ENCODE data around the gene LIPC. TPM values are rescaled to one million over a fixed set of nuclear protein-coding genes. Genes with fewer than 3 reads are reported as not detected.
A peak's percentile ranks its signal among the peaks of the same experiment; 100 is the strongest.

The LIPC gene
- total and polyA plus RNA-seq, 8 donors: 0.23 to 7.5 (median 0.76) TPM; not detected in 4

DNA sequence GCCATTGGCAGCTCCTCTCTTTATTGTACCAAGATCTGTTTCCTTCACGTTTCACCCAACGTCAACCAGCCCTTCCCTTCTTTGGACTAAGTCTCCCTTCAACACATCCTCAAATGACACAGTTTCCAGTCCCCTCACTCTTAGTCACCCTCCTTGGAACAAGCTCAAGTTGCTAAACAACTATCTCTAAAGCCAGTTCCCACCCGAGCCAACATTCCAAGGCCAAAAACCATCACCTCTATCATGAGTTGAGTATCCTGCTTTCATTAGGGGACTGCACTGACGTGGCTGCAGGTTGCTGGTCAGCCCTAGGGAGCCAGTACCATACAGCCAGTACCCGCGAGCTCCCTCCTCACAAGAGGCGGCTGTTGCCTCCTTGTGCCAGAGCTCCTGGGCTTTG lies 73.8 kb downstream of the LIPC start:
- no peak overlapping the region for H3K4me3 ChIP-seq
- H3K27ac ChIP-seq: no peak overlapping the region
- WGBS, 5 donors: 87 to 92% (median 90%) methylated on average over 6 to 7 of the region's 7 CpGs
- intact Hi-C loops (cut with DNase I; ENCODE audit: low total_unique reads): loop anchor here (10.0 kb wide), 1 partner anchor 629 kb away; no protein-coding TSS in a partner anchor
- DNase-seq: no peak
- TF ChIP-seq, protein P1, sequence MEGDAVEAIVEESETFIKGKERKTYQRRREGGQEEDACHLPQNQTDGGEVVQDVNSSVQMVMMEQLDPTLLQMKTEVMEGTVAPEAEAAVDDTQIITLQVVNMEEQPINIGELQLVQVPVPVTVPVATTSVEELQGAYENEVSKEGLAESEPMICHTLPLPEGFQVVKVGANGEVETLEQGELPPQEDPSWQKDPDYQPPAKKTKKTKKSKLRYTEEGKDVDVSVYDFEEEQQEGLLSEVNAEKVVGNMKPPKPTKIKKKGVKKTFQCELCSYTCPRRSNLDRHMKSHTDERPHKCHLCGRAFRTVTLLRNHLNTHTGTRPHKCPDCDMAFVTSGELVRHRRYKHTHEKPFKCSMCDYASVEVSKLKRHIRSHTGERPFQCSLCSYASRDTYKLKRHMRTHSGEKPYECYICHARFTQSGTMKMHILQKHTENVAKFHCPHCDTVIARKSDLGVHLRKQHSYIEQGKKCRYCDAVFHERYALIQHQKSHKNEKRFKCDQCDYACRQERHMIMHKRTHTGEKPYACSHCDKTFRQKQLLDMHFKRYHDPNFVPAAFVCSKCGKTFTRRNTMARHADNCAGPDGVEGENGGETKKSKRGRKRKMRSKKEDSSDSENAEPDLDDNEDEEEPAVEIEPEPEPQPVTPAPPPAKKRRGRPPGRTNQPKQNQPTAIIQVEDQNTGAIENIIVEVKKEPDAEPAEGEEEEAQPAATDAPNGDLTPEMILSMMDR (IDR thresholded peaks at IDR 0.05): no peak
- TF ChIP-seq EP300 (IDR thresholded peaks at IDR 0.05) (no peak), POLR2A (IDR thresholded peaks at IDR 0.05) (no peak), POLR2AphosphoS5 (IDR thresholded peaks at IDR 0.05) (no peak)
- H3K9me3 ChIP-seq: no peaks in the 10 kb centered on the region
- no peaks in the 10 kb centered on the region for H3K36me3 ChIP-seq
- no peaks in the 10 kb centered on the region for H3K27me3 ChIP-seq
- peaks cover 0 to 14% (median 3%) of the 10 kb centered on the region in 4 donors for H3K4me1 ChIP-seq

DNA sequence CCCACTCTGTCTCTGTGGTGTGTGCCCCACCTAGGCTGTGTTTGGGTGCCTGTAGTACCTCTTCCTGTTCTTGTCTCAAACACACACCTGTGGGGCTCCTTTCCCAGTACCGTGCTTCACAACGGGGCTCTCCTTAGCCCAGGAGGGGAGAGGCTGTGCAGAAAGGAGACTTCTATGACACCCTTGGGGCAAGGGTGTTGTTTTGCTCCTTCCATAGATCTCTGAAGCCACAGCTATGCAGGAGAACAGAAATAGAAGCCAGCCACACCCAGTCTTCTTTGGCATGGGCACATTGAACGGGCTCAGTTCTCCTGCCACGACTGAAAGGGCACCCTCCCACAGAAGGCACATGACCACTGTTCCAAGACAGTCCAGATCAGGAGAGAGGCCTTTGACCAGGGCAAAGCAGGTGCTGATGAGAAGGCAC lies 74.3 kb downstream of the LIPC start:
- Histone ChIP-seq H3K27ac (peak overlapping the region in 2 of 5 donors; percentile 52 to 64), H3K4me3 (no peak overlapping the region), H3K9me3 (no peaks in the 10 kb centered on the region), H3K36me3 (no peaks in the 10 kb centered on the region), H3K4me1 (peaks cover 0 to 14% (median 3%) of the 10 kb centered on the region in 4 donors), H3K27me3 (no peaks in the 10 kb centered on the region)
- intact Hi-C loops (cut with DNase I; ENCODE audit: low total_unique reads): loop anchor here (10.0 kb wide), 1 partner anchor 629 kb away; no protein-coding TSS in a partner anchor
- 22 to 74% (median 45%) methylated on average over 4 of the region's 4 CpGs for WGBS, 5 donors
- DNase-seq: peak in 1 of 2 donors; percentile 39
- TF ChIP-seq POLR2A (IDR thresholded peaks at IDR 0.05) (no peak), EP300 (IDR thresholded peaks at IDR 0.05) (no peak), POLR2AphosphoS5 (IDR thresholded peaks at IDR 0.05) (no peak)
- TF ChIP-seq, protein P1 (IDR thresholded peaks at IDR 0.05): no peak

DNA sequence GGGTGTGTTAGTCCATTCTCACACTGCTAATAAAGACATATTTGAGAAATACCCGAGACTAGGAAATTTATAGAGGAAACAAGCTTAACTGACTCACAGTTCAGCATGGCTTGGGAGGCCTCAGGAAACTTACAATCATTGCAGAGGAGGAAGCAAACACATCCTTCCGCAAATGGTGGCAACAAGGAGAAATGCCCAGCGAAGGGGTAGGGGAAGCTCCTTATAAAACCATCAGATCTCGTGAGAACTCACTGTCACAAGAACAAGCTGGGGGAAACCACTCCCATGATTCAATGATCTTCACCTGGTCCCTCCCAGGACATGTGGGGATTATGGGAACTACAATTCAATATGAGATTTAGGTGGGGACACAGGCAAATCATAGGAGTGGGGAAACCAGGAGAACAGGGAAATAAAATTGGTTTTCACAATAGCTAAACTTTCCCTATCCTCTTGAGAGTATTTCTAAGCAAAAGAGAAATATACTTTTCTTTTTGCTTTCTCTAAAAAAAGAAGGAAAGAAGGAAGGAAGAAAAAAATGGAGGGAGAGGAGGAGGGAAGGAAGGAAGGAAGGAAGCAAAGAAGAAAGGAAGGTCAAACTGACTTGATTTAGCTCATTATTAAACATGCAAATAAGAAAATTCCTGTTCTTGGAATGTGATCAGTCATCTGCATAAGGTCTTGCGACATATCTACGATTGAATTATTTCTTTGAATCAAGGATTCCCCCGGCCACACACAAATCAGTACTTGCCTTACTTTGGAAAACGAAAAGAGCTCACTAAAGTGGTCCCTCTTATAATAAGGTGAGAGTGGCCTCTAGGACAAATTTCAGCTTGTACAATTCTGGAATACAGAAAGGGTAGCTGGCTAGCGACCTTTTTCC lies 75.2 kb downstream of the LIPC start:
- H3K27me3 ChIP-seq: no peaks in the 10 kb centered on the region
- no peaks in the 10 kb centered on the region for H3K36me3 ChIP-seq
- H3K4me3 ChIP-seq: no peak overlapping the region
- peaks cover 0 to 14% (median 3%) of the 10 kb centered on the region in 4 donors for H3K4me1 ChIP-seq
- H3K9me3 ChIP-seq: no peaks in the 10 kb centered on the region
- TF ChIP-seq, protein P1 (IDR thresholded peaks at IDR 0.05): no peak
- no peak for TF ChIP-seq POLR2AphosphoS5 (IDR thresholded peaks at IDR 0.05)
- TF ChIP-seq EP300 (IDR thresholded peaks at IDR 0.05): no peak
- no peak for TF ChIP-seq POLR2A (IDR thresholded peaks at IDR 0.05)
- whole genome bisulfite sequencing, 5 donors: 82 to 92% (median 86%) methylated on average over 9 of the region's 9 CpGs
- intact Hi-C loops (cut with DNase I; ENCODE audit: low total_unique reads): loop anchor here (10.0 kb wide), 1 partner anchor 628 kb away; no protein-coding TSS in a partner anchor
- no peak for DNase-seq
- peak overlapping the region in 2 of 5 donors; percentile 52 to 64 for H3K27ac ChIP-seq

DNA sequence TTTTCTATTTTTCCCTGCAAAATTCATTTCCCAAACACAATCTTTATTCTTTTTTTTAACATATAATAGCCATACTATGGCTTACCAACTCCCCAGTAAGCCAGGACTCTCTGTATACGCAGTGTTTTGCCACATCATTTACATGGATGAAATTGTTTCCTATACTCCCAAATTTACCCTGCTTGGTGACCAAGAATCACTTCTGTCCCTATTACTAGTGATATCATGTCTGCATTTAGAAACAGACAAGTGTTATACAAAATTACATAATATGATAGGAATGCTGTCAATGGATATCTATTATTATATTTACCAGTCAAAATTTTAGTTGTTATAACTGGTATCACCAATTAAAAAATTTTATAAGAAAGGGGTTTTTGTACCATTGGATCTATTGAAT lies 77.8 kb downstream of the LIPC start:
- WGBS, 5 donors: 96 to 100% (median 96%) methylated on average over 1 of the region's 1 CpG

More for the DNA sequence above, 77.8 kb downstream of the LIPC start:
- no peak for TF ChIP-seq EP300 (IDR thresholded peaks at IDR 0.05)
- TF ChIP-seq POLR2AphosphoS5 (IDR thresholded peaks at IDR 0.05): no peak
- TF ChIP-seq POLR2A (IDR thresholded peaks at IDR 0.05): no peak
- TF ChIP-seq, protein P1 (IDR thresholded peaks at IDR 0.05): no peak
- H3K27me3 ChIP-seq: no peaks in the 10 kb centered on the region
- intact Hi-C loops (cut with DNase I; ENCODE audit: low total_unique reads): loop anchor here (10.0 kb wide), 1 partner anchor 625 kb away; no protein-coding TSS in a partner anchor
- H3K4me1 ChIP-seq: peaks cover 0 to 10% (median 3%) of the 10 kb centered on the region in 4 donors
- no peak for DNase-seq
- H3K36me3 ChIP-seq: no peaks in the 10 kb centered on the region
- no peak overlapping the region for H3K4me3 ChIP-seq
- H3K27ac ChIP-seq: no peak overlapping the region
- no peaks in the 10 kb centered on the region for H3K9me3 ChIP-seq

Measured in stomach (tissue), 9 donors.